ENCODE data around the gene GRAPL. TPM values are rescaled to one million over a fixed set of nuclear protein-coding genes. Genes with fewer than 3 reads are reported as not detected.
"Not testable (repeated sequence)": the region's sequence is repeated elsewhere in the genome, so short reads cannot be mapped to it uniquely, and the experiment has no call there.

The GRAPL gene
- total RNA-seq (2014; rRNA removed; shearing (Covaris generic)) = not detected in 2 replicates

DNA sequence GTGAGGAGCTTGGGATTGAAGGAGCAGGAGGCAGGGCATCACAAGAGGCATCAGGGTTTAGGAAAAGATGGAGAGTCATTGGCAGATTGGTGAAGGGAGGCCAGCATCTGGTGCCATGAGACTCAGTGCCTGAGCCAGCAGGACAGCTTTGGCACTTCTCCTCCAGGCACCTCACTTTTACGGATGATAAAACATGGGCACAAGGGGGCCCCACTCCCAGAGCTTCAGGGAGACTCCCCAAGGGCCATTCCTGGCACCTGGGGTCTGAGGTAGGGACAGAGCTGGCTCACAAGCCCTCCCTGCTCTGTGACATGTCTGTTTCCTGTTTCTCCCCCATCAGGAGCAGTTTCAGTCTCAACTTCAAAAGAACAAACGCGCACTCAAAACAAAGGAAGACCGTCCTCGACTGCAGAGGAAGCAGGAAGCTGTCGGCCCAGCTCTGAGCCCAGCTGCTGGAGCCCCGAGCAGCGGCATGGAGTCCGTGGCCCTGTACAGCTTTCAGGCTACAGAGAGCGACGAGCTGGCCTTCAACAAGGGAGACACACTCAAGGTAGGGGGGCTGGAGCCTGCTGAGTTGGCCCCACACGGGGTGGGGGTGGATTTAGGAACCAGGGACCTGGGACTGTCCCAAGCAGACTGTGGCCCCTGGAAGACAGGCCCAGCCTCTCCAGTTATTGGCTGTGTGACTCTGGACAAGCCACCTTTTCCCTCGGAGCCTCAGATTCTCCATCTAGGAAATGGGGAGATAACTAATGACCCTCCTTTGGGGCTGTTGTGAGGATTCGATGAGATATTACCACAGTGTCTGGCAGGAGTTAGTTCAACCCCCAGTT lies at the start of gene GRAPL:
Gene GRAPL, plus strand, starts transcription at position 442 of the 833 bp plus-strand sequence. Its CDS starts 31 bp downstream, at position 473.
- DNase-seq (ENCODE audit: low spot score) = not testable (repeated sequence)

DNA sequence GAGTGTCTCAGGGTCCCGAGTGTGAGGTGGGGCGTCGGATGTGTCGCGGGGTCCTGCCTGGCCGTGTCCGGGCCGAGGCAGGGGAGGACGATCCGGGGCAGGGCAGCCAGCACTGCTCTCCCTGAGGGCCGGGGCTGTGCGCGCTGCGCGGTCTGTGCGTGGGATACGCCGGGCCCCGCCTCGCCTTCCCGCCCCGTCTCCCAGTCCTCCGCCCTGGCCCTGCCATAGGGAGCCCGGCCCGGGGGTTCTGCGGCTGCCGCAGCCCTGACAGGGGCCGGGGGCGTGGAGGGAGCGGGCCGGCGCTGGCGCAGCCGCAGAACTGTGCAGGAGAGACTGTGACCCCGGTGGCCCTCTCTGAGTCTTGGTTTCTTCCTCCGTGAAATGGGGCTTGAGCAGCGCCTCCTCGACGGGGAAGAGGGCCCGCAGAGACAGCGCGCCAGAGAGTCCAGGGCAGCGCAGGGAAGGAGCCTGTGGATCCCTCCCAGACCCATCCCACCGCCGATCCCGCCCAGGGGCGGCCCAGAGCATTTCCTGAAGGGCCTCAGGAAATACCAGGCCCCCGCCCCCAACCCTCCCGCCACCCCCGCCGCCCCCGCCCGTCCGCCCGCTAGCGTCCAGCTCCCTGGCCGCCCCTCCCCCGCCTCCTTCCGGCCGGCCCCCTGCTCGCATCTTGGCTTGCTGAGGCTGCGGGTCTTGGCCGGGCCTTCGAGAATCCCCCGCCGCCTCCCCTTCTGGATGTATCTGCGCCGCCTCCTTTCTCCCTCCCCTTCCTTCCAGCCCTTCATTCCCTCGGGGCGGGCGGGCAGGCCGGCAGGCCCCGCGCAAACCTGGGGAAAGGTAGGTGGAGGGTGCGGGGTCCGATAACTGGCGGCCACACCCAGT lies 38.3 kb upstream of the GRAPL start:
- DNase-seq (ENCODE audit: low spot score) = not testable (repeated sequence)

- DNase-seq (ENCODE audit: low spot score) = not testable (repeated sequence)
Observed at GRCh38 chr17:19090058-19090772, 37.2 kb upstream of the GRAPL start.

DNA sequence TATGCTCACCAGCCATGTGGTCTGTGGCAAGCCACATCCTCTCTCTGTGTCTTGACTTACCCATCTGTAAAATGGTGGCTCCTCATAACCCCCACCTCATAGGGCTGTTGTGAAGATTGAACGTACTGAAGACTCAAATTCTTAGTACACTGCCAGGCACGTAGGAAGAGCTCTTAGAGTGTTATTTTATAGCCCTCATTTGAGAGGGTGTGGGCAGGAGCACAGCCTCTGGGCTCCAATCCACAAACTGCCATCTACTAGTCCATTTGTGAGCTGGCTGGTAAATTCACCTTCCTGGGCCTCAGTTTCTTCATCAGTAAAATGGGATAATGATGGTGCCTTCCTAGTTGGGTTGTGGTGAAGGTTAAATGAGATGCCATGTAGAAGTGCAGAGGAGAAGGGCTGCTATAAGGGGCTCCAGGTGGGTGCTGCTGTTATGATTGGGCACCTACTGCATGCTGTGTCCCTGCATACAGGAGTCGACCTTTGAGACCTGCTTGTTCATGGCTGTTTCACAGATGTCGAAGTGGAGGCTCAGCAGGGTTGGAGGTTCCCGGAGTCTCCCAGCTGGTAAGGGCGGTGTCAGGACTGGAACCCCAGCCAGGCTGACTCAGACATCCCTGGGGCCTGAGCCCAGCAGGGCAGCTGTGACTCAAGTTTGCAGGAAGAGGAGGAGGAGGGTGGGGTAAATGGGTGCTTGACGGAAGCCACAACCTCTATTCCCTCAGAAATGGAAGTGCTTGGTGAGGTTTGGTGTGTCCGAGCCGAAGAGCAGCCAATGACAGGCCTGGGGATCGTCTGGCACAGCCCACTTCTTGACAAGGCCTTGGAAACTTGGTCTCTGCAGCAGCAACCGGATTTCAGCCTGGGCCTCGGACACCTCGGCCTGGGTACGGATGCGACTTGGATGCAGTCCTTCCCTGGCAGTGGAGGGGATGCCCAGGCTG lies 34.4 kb upstream of the GRAPL start:
- DNase-seq (ENCODE audit: low spot score) = peak; percentile 21

DNA sequence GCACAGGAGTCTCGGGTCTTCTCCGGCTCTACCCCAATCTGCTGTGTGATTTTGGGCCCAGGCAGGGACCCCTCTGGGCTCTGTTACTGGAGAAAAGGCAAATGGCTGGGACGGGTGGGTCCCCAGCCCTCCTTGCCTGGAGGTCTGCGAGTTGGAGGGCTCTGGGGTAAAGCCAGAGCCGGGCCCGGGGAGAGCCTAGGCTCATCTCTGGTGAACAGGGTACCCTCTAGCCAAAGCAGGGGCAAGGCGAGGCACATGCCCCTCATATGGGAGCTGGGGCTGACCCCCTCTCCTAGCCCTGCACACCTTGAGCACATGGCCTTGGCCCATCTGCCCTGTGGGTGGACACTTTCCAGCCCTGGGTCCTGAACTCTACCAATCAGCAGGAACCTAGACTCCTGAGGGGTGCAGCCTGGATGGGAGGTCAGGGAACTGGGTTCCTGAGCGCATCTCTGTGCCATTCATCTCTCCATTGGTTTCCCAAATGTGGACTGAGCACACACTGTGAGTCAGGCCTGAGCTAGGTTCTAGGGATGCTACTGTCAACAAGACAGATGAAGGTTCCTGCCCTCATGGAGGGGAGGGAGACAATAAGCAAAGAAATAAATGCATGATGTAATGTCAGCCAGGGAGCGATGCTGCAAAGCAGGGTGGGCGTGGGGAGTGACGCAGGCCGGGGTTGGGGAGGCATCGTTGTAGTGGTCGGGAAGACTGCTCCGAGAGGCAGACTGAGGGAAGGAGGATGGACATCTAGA lies 33.5 kb upstream of the GRAPL start:
- peak; percentile 1 for DNase-seq (ENCODE audit: low spot score)

- peak; percentile 0 for DNase-seq (ENCODE audit: low spot score)
Observed at GRCh38 chr17:19108517-19108916, 18.9 kb upstream of the GRAPL start.

- not testable (repeated sequence) for DNase-seq (ENCODE audit: low spot score)
Observed at GRCh38 chr17:19110189-19111097, 16.9 kb upstream of the GRAPL start.

DNA sequence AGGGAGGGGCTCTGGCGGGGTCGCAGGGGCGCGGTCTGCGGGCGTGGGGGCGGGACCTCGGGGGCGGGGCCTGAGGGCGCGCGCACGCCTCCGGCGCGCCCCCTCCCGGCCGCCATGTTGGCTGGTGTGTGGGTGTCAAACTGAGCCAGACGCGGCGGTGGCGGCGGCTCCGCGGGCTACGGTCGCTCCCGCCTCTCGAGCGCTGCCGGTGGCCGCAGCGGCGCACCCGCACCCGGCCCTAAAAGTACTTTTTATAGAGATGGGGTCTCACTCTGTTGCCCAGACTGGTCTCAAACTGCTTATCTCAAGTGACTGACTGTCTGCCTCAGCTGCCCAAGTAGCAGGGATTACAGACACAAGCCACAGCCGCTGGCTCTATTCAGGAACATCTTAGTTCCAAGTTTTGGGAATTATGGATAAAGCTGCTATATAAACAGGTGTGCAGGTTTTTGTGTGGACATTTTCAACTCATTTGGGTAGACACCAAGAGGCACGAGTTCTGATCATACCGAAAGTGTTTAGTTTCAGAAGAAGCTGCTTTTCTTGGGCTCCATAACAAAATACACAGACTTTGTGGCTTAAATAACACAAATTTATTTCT lies 16.2 kb upstream of the GRAPL start:
- peak; percentile 33 for DNase-seq (ENCODE audit: low spot score)

GRCh38 chr17:19111801-19112458 lies 15.5 kb upstream of the GRAPL start:
- DNase-seq (ENCODE audit: low spot score) = peak; percentile 41

GRCh38 chr17:19112459-19112826 lies 14.9 kb upstream of the GRAPL start:
- DNase-seq (ENCODE audit: low spot score) = peak; percentile 6

- not testable (repeated sequence) for DNase-seq (ENCODE audit: low spot score)
Observed at GRCh38 chr17:19118695-19119094, 8.7 kb upstream of the GRAPL start.

DNA sequence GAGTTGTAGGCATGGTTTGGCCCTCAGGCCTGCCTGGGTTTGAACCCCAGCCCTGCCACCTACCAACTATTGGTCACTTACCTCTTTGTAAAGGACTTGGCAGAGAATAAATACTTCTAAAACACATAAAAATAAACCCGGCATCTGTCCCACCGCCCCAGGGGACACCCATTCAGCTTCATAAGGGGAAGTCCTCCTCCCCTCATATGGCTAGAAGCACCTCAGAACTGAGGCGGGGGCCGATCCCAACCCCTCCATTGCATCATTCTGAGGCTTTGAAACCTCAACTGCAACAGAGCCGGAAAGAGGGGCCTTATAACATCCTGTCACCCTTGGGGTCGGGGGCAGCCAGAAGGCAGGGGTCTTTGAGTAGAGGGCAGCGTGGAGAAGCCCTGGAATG lies 2.1 kb upstream of the GRAPL start:
- not testable (repeated sequence) for DNase-seq (ENCODE audit: low spot score)

- not testable (repeated sequence) for DNase-seq (ENCODE audit: low spot score)
Observed at GRCh38 chr17:19129500-19129899, 2.1 kb downstream of the GRAPL start.

- DNase-seq (ENCODE audit: low spot score) = not testable (repeated sequence)
Observed at GRCh38 chr17:19131108-19131507, 3.7 kb downstream of the GRAPL start.

DNA sequence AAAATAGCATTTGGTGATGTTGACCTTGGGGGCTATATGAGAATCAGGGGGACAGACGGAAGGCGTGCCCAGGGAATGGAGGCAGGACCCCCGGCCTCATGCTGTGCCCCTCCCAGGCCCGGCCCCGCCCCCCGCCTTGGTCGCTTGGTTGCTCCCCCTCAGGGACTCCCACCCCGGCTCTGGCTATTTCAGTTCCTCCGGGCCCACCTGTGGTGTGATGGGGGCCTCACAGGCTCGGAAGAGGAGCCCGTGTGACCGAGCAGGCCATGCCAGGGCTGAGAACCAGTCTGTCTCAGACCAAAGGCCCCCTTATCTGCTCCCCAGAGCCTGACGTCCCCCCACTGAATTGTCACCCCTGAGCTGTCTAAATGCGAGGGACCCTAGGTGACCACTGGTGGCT lies 4.4 kb downstream of the GRAPL start:
- not testable (repeated sequence) for DNase-seq (ENCODE audit: low spot score)

GRCh38 chr17:19133793-19134192 lies 6.4 kb downstream of the GRAPL start:
- not testable (repeated sequence) for DNase-seq (ENCODE audit: low spot score)

- not testable (repeated sequence) for DNase-seq (ENCODE audit: low spot score)
Observed at GRCh38 chr17:19135391-19135790, 8.0 kb downstream of the GRAPL start.

GRCh38 chr17:19136138-19136537 lies 8.7 kb downstream of the GRAPL start:
- not testable (repeated sequence) for DNase-seq (ENCODE audit: low spot score)

Data from H4 (cell line).